Measurements from ENCODE around the gene GSTT4.

DNA sequence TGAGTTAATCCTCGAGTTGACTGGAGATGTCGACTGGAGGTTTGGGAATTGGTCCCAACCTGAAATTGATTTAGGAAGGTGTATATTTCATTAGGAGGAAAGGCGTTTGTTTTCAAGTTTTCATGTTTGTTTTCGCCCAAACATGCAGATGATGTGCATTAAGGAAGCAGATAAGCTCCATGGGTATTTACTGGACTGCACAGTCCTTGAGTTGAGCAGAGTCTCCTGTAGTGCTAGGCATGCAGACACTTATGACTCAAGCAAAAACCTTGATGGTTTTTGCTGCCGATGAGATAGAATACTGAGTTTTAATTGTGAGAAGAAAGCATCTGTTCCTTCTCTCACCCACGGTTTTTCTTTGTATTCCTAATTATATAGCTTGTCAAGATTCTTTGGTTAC lies 33.8 kb upstream of the GSTT4 start:
- TF ChIP-seq EZH2 (IDR thresholded peaks at IDR 0.05; ENCODE audit: borderline replicate concordance, low read length) (no peak), CTCF (conservative IDR thresholded peaks at IDR 0.05 in 1 of 2, IDR thresholded peaks at IDR 0.05 in 1 of 2; ENCODE audit: extremely low read depth in 1 of 2, insufficient read depth in 1 of 2, low read depth in 1 of 2, low read length in 2 of 2) (no peak)

Data from mammary epithelial cell (primary cell).